Stimulated activated CD4-positive, alpha-beta T cell treated with anti-CD3 and anti-CD28 coated beads, Interleukin-1b, Interleukin-23, amount 100 ng/mL, for 4 hours (primary cell): ENCODE results near the gene PSMD1.
"Not testable (repeated sequence)": the region's sequence is repeated elsewhere in the genome, so short reads cannot be mapped to it uniquely, and the experiment has no call there.

Experiments used
- DNase-seq, 2 donors: peaks; one replicate each; pipeline ENCODE4 v3.0.0-alpha.2; 2020; ENCODE audit warnings: low read depth in 2 of 2

The PSMD1 gene

DNA sequence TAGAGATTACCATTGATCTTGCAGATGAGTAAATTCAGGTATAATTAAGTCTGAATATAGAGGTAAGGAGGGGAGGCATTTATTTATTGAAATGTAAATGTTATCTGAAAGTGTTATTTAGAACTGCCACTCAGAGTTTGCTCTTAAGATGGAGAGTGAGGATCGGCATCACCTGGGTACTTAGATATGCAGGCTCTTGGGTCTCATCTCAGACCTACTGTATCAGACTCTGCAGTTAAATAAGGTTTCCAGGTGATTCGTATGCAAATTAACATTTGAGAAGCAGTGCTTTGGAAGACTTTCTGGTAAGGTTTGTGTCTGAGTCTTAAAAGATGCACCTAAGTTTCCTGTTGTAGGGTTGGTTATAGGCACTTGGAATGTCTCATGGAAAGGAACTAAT lies 59.0 kb downstream of the PSMD1 start:
- no peak for DNase-seq

DNA sequence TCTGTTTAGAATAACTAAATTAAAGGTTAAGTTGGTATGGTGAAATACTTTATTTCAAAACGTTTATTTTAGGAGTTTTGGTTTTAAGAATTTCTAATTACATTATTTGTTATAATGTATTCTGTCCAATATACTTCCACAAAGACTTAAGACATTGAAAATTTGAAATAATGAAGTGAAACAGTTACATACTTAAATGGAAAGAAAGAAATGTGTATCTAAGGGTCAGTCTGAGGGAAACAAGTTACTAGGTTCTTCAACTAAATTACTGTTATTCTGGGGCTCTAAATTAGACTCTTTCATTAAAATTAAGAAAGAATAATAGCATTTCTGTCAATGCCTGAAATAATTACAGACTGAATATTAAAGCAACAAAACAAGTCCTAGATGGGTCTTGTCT lies 60.5 kb downstream of the PSMD1 start:
- no peak for DNase-seq

DNA sequence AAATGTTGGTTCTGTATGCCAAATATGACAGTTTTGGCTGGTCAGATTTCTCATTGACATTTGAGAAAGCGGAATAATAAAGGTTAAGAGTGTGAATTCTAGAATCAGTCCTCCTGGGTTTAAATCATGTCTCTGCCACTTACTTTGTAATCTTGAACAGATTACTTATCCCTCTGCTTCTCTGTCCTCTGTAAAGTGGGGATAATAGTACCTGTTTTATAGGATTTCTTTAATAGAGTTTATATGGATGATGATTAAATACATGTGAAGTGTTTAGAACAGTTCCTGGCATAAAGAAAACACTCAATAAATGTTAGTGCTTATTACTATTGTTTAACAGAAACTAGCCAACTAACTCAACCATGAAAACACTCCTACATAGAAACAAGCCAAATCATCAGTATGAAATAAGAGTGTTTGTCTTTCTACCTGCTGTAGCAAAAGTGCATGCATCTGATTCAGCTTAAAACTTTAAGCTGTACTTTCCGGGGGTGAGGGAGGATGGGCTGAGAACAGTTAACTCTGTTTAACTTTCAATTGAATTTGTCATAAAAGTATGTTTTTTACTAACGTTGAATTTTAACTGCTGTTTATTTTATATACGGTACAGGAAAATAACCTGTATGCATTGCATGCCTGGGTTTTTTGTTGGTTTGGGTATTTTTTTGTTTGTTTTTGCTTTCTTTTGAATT lies 61.4 kb downstream of the PSMD1 start:
- DNase-seq: no peak

DNA sequence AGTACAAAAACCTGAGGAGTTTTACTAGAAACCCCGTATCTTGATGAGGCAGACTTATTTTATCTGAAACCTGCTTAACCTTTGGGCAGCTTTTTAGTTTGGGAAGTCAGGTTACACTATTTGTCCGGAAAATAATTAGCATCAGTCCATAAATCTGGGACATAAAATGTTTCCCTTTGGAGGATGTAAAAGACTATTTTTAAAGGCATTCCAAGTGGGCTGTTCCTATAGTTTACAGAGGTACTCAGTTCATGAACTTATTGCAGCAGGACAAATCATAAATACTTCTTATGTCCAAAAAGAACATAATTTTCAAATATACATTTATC lies 61.9 kb downstream of the PSMD1 start:
- DNase-seq: no peak

DNA sequence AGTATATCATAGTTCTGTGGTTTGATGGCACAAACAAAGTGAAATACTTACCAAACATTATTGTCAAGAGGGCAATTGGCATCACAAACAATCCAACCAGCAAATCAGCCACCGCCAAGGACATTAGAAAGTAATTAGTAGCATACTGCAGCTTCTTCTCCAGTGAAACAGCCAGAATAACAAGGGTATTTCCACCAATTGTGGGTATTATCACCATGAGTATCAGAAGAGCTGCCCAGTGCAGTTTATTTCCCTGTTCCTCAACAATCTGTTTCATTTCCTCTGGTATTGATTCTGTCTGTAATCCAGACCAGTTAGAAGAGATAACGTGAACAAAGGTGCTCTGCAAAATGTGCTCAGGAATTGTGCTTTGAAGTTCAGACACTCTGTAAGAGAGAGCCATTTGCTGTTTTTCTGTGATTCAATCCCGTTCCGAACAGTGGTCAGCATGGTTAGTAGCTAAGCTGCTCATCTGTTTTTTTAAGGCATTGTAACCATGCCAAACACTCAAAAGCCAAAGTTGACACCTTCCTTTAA lies 66.8 kb downstream of the PSMD1 start:
- no peak for DNase-seq

DNA sequence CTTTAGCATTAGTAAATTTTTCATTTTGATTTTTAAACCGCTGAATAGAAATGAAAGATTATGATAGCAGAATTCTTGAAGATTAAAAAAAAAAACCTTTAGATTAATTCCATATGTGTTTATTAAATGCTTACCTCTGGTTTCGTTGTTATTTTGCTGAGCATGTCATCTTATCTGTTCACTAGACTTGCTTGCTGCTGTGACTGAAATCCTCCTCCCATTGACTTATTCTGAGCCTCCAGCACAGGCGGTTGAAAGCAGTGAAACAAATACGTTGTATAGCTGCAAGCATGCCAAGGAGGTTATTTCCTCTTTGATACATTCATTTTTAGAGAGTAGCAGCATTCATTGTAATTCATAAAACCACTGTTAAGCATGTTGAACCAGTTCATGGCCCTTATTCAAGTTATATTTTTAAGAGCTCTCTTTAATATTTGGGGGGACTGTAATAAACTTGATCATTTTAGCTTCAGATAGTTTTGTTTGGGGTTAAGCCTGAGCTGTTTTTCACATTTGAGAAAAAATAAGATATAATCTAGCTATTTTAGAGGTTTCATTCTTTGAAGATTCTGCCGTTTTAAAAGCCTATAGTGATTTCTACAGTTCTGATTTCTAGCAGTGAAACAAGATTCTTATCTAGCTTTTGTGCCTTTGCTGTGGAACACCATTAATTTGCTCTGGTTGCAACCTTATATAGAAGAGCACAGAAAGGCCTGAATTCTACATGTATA lies 68.3 kb downstream of the PSMD1 start, which contains the start of gene HTR2B:
TSS of gene HTR2B (minus strand) at position 205 of the 731 bp plus-strand sequence. CDS start 1,278 bp downstream, outside the sequence.
- DNase-seq: no peak

DNA sequence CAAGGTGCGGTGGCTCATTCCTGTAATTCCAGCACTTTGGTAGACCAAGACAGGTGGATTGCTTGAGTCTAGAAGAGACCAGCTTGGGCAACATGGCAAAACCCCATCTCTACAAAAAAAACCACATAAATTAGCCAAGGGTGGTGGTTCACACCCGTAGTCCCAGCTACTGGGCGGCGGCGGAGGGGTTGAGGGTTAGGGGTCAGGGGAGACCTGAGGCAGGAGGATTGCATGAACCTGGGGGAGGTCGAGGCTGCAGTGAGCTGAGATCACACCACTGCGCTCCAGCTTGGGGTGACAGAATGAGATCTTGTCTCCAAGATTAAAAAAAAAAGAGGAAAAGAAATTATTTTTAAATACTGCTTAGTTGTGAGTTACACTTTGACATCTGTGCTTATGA lies 69.5 kb downstream of the PSMD1 start:
- no peak for DNase-seq

DNA sequence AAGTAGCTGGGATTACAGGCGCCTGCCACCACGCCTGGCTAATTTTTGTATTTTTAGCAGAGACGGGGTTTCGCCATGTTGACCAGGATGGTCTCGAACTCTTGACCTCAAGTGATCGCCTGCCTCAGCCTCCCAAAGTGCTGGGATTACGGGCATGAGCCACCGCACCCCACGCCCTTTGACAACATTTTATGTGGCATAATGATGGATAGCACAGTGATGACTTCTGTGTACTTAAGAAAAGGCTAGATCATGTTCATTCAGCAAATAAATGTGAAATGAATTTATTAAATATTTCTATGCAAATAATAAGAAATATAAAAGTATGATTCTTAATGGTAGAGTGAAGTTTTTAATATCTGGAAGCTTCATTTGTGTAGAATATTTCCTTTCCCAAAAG lies 70.8 kb downstream of the PSMD1 start:
- DNase-seq: no peak

DNA sequence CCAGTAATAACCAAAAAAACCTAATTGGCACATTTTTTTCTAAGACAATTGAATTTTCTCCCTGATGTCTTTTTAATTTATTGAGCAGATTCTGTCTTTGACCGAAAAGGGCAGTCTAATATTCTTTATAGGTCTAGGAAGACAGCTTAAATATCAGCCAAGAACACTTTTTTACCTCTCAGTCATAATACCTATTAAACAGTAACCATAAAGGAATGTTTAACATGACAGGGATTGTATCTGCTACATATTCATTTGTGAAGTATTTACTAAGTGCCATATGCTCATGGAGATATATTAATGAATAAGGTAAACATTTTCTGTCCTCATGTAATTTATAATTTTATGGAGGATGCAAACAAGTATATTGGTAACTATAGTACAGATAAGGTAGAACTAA lies 71.3 kb downstream of the PSMD1 start:
- no peak for DNase-seq

DNA sequence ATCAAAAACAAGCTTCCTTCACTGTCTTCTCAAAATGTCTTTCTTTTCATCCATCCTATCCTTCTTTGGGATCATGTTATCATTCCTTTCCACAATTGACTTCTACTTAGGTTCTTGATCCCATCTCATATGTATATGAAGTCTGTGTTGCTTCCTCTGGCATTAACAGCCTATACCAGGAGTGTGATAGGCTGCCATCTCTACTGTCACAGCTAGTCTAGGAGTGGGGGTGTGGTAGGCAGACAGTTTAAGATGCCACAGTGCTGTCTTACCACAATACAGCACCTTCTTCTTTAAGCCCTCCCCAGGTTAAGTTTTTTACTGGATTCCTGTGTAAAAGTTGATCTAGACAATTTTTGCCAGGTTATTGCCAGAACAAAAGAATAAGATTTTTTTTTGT lies 71.9 kb downstream of the PSMD1 start:
- no peak for DNase-seq

DNA sequence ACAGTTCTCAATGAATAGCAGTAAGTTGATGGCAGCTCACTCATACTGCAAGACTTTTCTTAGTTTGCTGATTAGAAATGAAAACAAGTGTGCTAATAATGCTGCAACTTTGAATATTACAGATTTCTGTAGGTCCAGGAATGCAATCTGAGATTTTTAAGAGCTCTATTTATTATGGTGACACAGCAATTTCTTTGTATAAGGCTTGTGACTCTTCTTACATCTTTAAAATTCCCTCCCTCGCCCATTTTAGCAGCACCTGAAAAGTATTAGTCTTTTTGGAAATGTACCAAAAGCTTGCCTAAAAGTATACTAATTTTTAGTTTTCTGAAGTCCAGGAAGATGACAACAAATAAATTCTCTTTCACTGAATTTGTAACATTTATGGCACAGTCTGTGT lies 72.5 kb downstream of the PSMD1 start:
- no peak for DNase-seq

DNA sequence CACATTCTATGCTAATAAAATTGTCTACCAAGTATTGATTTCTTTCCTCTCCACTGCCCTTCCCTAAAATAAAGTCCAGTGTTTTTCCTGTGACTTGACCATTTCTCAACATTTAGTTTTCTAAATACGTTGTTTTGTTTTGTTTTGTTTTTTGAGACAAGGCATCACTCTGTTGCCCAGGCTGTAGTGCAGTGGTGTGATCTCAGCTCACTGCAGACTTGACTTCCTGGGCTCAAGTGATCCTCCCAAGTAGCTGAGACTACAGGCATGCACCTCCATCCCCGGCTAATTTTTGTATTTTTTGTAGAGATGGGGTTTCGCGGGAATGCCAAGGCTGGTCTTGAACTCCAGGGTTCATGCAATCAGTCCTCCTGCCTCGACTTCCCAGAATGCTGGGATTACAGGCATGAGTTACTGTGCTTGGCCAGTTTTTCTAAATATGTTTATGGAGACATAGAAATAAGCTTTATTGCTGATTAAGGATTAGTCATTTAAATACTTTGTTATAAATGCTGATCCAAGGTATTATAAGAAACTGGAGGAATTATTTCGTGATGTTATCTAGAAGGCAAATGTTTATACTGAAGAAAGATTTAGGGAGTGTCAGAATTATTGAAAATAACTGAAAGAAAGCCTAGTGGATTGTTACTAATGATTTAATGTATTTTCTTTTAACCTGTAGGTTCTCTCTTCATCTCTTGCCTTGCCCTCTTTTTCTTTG lies 73.8 kb downstream of the PSMD1 start:
- no peak for DNase-seq

DNA sequence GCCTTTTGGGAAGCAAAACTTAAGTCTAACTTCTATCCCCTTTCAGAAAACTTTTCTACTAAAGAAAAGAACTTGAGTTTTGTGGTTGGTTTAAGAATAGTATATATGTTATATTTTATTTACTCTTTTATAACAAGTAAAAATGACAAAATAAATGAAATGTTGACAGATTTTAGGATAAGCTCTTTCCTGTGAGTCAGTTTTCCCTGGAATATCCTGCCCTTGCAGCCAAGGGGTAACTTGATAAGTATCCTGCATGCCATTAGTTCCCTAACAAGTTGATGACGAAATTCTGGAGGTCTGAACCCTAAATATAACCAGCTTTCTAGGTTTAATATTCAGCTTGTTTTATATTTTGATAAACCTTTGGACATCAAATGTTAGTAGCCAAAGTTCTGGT lies 75.5 kb downstream of the PSMD1 start:
- no peak for DNase-seq

DNA sequence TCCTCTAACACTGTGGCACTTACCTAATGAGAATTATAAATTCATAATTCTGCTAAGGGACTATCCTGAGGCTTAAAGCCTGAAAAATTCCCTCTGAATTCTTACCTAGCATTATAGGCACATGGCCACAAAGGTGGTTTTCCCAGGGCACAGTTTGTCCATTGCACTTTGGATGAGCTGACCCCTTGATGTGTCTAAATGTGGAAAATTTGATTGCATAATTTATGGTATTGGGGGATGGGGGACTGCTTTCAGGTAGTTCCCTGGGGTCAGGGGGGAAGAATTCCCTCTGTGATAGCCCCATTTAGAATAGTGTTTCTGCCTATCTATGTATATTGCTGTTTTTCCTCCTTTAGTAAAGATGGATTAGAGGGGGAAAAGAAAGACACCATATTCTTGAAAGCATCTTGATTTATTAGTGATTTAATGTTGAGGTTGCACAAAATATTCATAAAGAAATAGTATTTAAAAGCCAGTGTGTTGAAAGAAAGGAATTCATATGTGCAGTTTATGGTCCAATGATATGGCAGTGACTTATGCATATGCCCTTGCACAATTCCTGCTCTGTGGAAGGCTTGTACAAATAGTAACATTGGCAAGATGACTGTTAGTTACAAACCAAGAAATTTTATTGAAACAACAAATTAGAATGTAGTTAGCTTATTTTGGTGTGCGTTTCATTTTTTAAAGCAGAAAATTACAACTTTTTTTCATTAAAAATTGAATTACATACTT lies 76.9 kb downstream of the PSMD1 start:
- DNase-seq: no peak

DNA sequence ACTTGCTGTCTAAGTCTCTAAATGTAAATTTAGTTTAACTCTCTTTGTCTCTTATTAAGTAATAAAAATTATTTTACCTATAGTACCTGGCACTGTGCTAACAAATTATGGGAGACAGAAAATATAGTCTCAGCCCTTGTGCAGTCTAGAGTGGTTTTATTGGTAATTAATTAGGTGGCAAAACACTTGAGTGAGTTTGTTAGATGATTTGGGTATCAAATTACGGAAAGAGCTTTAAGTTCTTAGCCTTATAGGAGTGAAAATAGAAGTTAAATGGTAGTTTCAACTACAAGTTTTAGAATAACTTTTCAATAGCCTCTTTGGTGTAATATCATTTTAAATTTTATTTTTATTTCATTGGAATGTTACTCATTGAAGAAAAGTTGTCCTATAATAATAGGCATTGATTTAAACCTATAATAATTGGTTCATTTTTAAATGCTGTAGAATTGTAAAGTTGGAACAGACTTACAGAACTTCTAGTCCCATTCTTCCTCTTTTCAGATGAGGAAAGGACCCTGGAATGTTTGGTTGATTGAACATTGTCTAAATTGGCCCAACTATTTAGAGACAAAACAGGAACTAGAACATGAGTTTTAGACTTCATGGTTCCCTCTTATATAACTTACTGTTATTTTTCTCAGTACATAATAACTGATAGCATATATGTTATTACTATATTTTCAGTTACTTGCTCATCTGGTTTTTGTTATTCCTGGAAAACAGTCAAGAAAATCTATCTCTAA lies 78.4 kb downstream of the PSMD1 start:
- no peak for DNase-seq

DNA sequence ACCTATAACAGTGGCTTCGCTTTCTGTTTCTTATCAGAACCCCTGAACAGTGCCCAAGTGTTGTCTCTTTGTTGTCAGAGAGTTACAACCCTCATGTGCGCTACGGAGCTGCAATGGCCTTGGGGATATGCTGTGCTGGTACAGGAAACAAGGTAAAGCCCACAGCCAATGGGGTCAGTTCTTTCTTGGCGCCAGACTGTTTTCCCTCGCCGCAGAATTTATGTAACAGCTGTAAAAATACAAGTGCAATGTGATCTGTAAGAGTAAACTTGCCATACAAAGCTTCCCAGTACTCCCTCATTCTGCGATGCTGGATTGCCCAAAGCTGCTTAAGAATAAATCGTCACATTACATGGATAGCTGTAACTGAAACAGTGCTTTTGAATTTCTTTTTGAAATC lies 82.0 kb downstream of the PSMD1 start:
- DNase-seq: no peak

DNA sequence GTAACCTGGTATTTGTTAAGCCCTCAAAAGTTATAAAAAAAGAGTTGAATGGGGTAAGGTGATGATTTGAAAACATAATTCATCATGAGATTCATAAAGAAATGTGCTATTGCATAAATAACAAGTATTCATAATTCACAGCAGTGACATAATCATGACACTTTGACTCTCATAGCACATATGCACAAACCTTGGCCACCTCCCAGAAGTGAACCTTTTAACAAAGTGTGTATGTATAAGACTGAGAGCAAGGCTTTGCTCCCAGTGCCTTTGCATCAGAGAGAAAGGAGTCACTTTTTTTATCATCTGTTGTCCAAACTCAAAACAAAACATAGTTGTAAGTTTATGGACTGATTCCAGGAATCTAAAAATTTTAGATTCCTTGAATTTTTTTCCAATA lies 83.1 kb downstream of the PSMD1 start:
- DNase-seq: no peak

DNA sequence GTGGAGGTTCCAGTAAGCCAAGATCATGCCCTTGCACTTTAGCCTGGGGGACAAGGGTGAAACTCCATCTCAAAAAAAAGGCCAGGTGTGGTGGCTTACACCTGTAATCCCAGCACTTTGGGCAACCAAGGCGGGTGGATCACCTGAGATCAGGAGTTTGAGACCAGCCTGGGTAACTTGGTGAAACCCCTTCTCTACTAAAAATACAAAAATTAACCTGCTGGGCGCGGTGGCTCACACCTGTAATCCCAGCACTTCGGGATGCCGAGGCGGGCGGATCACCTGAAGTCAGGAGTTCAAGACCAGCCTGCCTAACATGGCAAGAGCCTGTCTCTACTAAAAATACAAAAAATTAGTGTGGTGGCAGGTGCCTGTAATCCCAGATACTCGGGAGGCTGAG lies 84.1 kb downstream of the PSMD1 start:
- DNase-seq: not testable (repeated sequence)

DNA sequence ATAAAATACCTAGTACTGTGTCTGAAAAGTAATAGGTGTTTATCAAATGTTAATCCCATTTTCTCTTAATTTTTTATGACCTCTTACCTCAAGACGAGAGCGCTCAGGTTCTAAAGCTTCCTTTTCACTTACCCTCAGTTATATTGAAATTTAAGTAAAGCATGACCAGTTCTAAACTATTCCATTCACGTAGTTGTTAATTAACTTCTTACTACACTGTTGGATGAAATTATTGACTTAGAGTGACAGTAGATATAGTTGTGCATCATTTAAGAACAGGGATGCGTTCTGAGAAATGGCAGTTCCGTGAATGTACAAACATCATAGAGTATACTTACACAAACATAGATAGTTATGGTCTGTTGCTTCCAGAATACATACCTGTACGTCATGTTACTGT lies 88.2 kb downstream of the PSMD1 start:
- DNase-seq: no peak

DNA sequence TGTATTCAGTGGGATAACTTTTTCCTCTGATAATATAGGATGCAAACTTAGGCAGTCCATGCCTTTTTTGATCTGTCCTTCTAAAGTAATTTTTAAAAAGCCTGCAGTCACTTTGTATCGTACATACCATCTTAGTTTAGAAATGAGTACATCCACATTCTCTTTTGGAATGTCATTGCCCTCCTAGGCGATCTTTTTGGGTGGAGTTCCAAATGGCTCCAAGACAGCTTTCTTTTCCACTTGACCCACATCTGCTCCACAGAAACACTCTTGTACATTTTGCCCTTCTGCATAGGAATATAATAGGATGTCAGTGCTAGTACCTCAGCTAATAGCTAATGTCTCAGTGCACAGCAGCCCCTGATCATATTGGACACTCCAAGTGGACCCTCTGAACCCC lies 90.0 kb downstream of the PSMD1 start:
- no peak for DNase-seq

DNA sequence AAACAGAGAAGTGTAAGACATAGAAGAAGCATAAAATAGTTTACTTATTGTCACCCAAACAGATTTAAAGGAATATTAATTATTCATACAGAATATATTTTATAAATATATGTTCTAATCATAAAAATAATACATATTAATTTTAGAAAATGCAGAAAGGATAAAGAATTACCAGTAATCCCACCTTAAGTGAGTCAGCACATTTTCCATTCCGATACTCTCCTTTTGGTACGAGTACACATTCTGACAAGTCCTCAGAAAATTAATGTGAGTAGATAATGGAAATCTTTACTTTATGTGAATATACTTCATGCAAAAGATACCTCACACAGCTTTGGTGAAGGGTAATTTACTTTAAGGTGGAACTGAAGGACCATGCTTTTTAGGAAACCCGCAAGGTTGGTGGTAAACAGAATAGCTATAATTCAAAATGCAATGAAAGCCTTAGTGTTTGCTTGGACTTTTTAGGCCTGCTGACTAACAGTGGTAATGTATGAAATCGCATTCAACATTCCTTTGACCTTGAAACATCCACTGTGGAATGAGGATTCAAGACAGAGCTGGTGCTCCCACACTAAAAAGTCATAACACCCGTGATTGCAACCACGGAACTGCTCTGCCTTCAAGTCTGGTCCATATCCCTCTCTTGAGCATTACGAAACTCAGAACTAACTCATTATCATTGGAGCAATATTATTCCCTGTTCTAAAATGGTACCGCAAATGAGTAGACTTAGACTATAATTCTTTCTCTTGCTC lies 96.3 kb downstream of the PSMD1 start:
- no peak for DNase-seq
